ENCODE results near the gene ABCG4. TPM values are rescaled to one million over a fixed set of nuclear protein-coding genes. Genes with fewer than 3 reads are reported as not detected.

The ABCG4 gene
- total RNA-seq, 2 experiments from 2014 or later: 0.08 TPM; not detected in 1

DNA sequence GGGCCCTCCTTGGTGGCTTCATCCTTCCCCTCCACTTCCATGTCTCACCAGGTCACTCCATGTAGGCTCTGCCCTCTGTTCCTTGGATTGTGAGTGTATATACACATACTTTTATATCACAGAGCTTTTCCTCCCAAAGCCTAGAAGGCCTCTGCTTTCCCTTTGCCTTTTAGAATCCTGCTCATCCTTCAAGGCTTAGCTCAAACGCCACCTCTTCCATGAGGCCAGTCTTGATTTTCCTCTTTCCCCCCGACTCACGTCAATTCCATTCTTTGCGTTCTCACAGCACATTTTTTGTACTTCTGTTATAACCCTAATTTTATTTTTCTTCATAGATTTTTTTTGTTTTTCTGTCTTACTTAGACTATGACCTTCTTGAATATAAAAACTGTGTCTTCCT, 3.8 kb downstream of the ABCG4 start:
- ChIA-PET POLR2A (interaction anchor here (1.6 kb wide), 1 partner anchor 16 kb away, joined by 3 read pairs; the partner anchor contains the start of gene NLRX1), CTCF (no interaction called here)
- TF ChIP-seq, protein P1, sequence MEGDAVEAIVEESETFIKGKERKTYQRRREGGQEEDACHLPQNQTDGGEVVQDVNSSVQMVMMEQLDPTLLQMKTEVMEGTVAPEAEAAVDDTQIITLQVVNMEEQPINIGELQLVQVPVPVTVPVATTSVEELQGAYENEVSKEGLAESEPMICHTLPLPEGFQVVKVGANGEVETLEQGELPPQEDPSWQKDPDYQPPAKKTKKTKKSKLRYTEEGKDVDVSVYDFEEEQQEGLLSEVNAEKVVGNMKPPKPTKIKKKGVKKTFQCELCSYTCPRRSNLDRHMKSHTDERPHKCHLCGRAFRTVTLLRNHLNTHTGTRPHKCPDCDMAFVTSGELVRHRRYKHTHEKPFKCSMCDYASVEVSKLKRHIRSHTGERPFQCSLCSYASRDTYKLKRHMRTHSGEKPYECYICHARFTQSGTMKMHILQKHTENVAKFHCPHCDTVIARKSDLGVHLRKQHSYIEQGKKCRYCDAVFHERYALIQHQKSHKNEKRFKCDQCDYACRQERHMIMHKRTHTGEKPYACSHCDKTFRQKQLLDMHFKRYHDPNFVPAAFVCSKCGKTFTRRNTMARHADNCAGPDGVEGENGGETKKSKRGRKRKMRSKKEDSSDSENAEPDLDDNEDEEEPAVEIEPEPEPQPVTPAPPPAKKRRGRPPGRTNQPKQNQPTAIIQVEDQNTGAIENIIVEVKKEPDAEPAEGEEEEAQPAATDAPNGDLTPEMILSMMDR (IDR thresholded peaks at IDR 0.05): no peak
- Histone ChIP-seq H3K4me1 (ENCODE audit: insufficient read depth, low read length) (peaks cover 22% of the 10 kb centered on the region), H3K4me3 (ENCODE audit: low read length) (no peak overlapping the region), H3K27me3 (ENCODE audit: control insufficient read depth in 1 of 2, insufficient read depth in 2 of 2, low read length in 2 of 2) (peaks cover 12 to 18% of the 10 kb centered on the region in 2 experiments), H3K36me3 (ENCODE audit: insufficient read depth, low read length) (no peaks in the 10 kb centered on the region), H3K9me3 (ENCODE audit: control insufficient read depth in 1 of 2, insufficient read depth in 1 of 2, low read length in 2 of 2) (no peaks in the 10 kb centered on the region), H3K27ac (ENCODE audit: low read depth in 1 of 2, low read length in 2 of 2) (no peak overlapping the region)
- Mint-ChIP-seq H3K36me3 (ENCODE audit: low read depth) (no peaks in the 10 kb centered on the region), H3K27me3 (peaks cover 36% of the 10 kb centered on the region), H3K4me1 (ENCODE audit: low read depth) (peaks cover 16% of the 10 kb centered on the region), H3K27ac (no peak overlapping the region), H3K4me3 (no peak overlapping the region), H3K9me3 (no peaks in the 10 kb centered on the region)
- ATAC-seq (ENCODE audit: poor library complexity): no peak
- DNase-seq: no peak
- intact Hi-C loops (cut with DNase I, micrococcal nuclease): no loop called here

DNA sequence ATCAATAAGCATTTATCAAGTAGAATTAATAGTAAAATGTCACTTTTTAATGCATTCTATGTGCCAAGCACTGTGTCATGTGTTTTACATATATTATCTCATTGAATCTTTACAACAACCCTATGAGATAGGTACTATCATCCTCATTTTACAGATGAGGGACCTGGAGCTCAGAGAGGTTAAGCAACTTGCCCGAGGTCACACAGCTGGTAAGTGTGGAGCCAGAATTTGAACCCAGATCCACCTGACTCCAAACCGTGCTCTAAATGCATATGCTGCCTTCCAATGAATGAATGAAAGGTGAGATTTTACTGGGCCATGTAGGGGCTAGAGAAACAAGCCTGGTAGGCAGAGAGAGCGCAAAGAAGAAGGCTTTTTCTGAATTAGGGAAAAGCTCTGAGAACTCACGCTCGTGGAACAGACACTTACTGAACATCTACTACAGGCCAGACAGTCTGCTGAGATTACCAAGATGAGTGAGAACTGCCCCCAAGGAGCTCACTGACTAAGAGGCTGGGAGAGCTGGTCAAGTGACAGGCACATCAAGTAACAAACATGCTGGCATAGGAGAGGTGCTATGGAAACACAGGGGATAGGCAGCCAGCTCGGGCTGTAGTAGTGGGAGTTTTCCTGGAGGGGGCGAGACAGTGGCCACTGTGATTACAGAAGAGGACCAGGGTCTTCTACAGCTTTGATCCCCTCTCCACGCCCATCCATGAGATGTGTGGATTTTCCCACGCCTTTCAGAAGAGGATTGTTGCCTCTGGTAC, 4.4 kb downstream of the ABCG4 start:
- no peaks in the 10 kb centered on the region for H3K36me3 ChIP-seq (ENCODE audit: insufficient read depth, low read length)
- ChIA-PET CTCF (interaction anchor here (2.1 kb wide), 1 partner anchor 16 kb away, joined by 5 read pairs; no protein-coding TSS in a partner anchor), POLR2A (interaction anchor here (0.6 to 1.6 kb wide), 2 partner anchors 16 to 271 kb away, joined by 3 read pairs; partner anchors contain the start of gene NLRX1)
- H3K4me1 ChIP-seq (ENCODE audit: insufficient read depth, low read length): peaks cover 16% of the 10 kb centered on the region
- TF ChIP-seq, protein P1 (IDR thresholded peaks at IDR 0.05): no peak
- Mint-ChIP-seq H3K4me1 (ENCODE audit: low read depth) (peaks cover 10% of the 10 kb centered on the region), H3K9me3 (no peaks in the 10 kb centered on the region), H3K27ac (no peak overlapping the region), H3K36me3 (ENCODE audit: low read depth) (no peaks in the 10 kb centered on the region), H3K4me3 (no peak overlapping the region), H3K27me3 (peaks cover 29% of the 10 kb centered on the region)
- H3K9me3 ChIP-seq (ENCODE audit: control insufficient read depth in 1 of 2, insufficient read depth in 1 of 2, low read length in 2 of 2): no peaks in the 10 kb centered on the region
- H3K4me3 ChIP-seq (ENCODE audit: low read length): no peak overlapping the region
- H3K27me3 ChIP-seq (ENCODE audit: control insufficient read depth in 1 of 2, insufficient read depth in 2 of 2, low read length in 2 of 2): peaks cover 6 to 13% of the 10 kb centered on the region in 2 experiments
- no peak for ATAC-seq (ENCODE audit: poor library complexity)
- no peak overlapping the region for H3K27ac ChIP-seq (ENCODE audit: low read depth in 1 of 2, low read length in 2 of 2)
- intact Hi-C loops (cut with DNase I, micrococcal nuclease): no loop called here
- no peak for DNase-seq

DNA sequence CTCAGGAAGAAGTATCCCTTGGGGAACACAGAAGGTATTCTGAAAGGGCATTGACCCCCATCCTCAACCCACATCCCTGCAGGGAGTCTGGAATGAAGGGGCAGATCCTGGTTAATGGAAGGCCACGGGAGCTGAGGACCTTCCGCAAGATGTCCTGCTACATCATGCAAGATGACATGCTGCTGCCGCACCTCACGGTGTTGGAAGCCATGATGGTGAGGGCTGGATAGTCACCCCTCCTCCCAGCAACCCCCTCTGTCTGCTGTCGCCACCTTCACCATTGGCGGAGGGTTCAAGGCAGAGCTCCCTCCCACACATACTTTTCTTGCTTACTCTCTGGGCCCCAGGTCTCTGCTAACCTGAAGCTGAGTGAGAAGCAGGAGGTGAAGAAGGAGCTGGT, 5.3 kb downstream of the ABCG4 start:
- TF ChIP-seq, protein P1 (IDR thresholded peaks at IDR 0.05): no peak
- no peak overlapping the region for H3K27ac ChIP-seq (ENCODE audit: low read depth in 1 of 2, low read length in 2 of 2)
- no peaks in the 10 kb centered on the region for H3K9me3 ChIP-seq (ENCODE audit: control insufficient read depth in 1 of 2, insufficient read depth in 1 of 2, low read length in 2 of 2)
- Mint-ChIP-seq H3K36me3 (ENCODE audit: low read depth) (no peaks in the 10 kb centered on the region), H3K4me1 (ENCODE audit: low read depth) (peaks cover 4% of the 10 kb centered on the region), H3K4me3 (no peak overlapping the region), H3K27ac (no peak overlapping the region), H3K9me3 (no peaks in the 10 kb centered on the region), H3K27me3 (peaks cover 24% of the 10 kb centered on the region)
- CTCF ChIA-PET: interaction anchor here (2.1 kb wide), 1 partner anchor 15 kb away, joined by 5 read pairs; no protein-coding TSS in a partner anchor
- POLR2A ChIA-PET: interaction anchor here (1.6 kb wide), 1 partner anchor 15 kb away, joined by 3 read pairs; the partner anchor contains the start of gene NLRX1
- intact Hi-C loops (cut with DNase I, micrococcal nuclease): no loop called here
- no peaks in the 10 kb centered on the region for H3K36me3 ChIP-seq (ENCODE audit: insufficient read depth, low read length)
- peaks cover 8% of the 10 kb centered on the region for H3K4me1 ChIP-seq (ENCODE audit: insufficient read depth, low read length)
- H3K27me3 ChIP-seq (ENCODE audit: control insufficient read depth in 1 of 2, insufficient read depth in 2 of 2, low read length in 2 of 2): peaks cover 0 to 6% of the 10 kb centered on the region in 2 experiments
- ATAC-seq (ENCODE audit: poor library complexity) (no peak), DNase-seq (no peak)
- no peak overlapping the region for H3K4me3 ChIP-seq (ENCODE audit: low read length)

All from CD4-positive, alpha-beta T cell (primary cell).